SU-DHL-6 (cell line): ENCODE results near the gene NCBP3.

Source experiments
- H2AFZ ChIP-seq: fragments of 200-600 bp; sonication (generic); 2 replicates; pipeline ENCODE4 v1.6.1; 2014; ENCODE audit warnings: low read depth, mild to moderate bottlenecking, moderate library complexity, mixed read lengths, antibody characterized with exemption, low read length; ENCODE audit not compliant: severe bottlenecking
- H3F3A ChIP-seq: fragments of 200-600 bp; shearing (Covaris generic); 2 replicates; pipeline ENCODE4 v1.6.0; 2016; ENCODE audit warnings: antibody characterized with exemption, mild to moderate bottlenecking; ENCODE audit not compliant: insufficient read depth
- H3K27ac ChIP-seq: fragments of 200-600 bp; sonication (generic); 2 replicates; pipeline ENCODE4 v1.5.1; 2016; ENCODE audit warnings: low read depth, mild to moderate bottlenecking, low read length, moderate library complexity, mixed read lengths
- H3K27me3 ChIP-seq: fragments of 200-600 bp; sonication (generic), shearing (Covaris generic); 2 replicates; pipeline ENCODE4 v1.6.0; 2014; ENCODE audit warnings: mild to moderate bottlenecking, low read length
- H3K36me3 ChIP-seq: fragments of 200-600 bp; sonication (generic); 2 replicates; pipeline ENCODE4 v1.6.1; 2014; ENCODE audit warnings: mild to moderate bottlenecking, low read length, mixed read lengths
- H3K4me2 ChIP-seq: fragments of 300-600, 200-600 bp; shearing (Covaris generic), sonication (generic); 2 replicates; pipeline ENCODE4 v1.6.0; 2014; ENCODE audit warnings: low read length, low read depth, mild to moderate bottlenecking; ENCODE audit not compliant: poor library complexity, severe bottlenecking
- H3K4me3 ChIP-seq: fragments of 200-600 bp; sonication (generic); 2 replicates; pipeline ENCODE4 v1.5.1; 2014; ENCODE audit warnings: antibody characterized with exemption, low read length, mild to moderate bottlenecking, mixed read lengths; ENCODE audit not compliant: insufficient read depth, poor library complexity, severe bottlenecking
- H3K79me2 ChIP-seq: fragments of 200-600 bp; sonication (generic); 2 replicates; pipeline ENCODE4 v1.6.1; 2014; ENCODE audit warnings: mild to moderate bottlenecking, low read length, moderate library complexity; ENCODE audit not compliant: insufficient read depth
- H3K9ac ChIP-seq: fragments of 200-600 bp; sonication (generic); 2 replicates; pipeline ENCODE4 v1.7.0; 2014; ENCODE audit warnings: mild to moderate bottlenecking, low read length
- H3K9me2 ChIP-seq: fragments of 200-600 bp; sonication (generic); replicated peaks from 2 replicates; pipeline ENCODE4 v1.6.1; 2014; ENCODE audit warnings: low read length; ENCODE audit not compliant: insufficient read depth
- H3K9me3 ChIP-seq: fragments of 200-600 bp; sonication (generic); 2 replicates; pipeline ENCODE4 v1.6.1; 2014; ENCODE audit warnings: low read length, mixed read lengths; ENCODE audit not compliant: insufficient read depth
- H4K20me1 ChIP-seq: fragments of 200-600 bp; sonication (generic); 2 replicates; pipeline ENCODE4 v1.6.1; 2014; ENCODE audit warnings: low read depth, mild to moderate bottlenecking, antibody characterized with exemption, low read length, moderate library complexity, mixed read lengths
- EZH2phosphoT487 ChIP-seq: fragments of 200-600 bp; sonication (generic), shearing (Covaris generic); conservative IDR thresholded peaks from 2 replicates; pipeline ENCODE4 v1.6.1; 2018; ENCODE audit warnings: mild to moderate bottlenecking, antibody characterized with exemption, low read length, moderate library complexity, mixed read lengths
- TF ChIP-seq, protein P1 (sequence below): fragments of 200-600 bp; sonication (generic); IDR thresholded peaks from one replicate; pipeline ENCODE4 v1.5.1; 2017; ENCODE audit warnings: antibody characterized with exemption, mild to moderate bottlenecking, low read length, moderate library complexity; ENCODE audit not compliant: insufficient read depth, poor library complexity, severe bottlenecking

The NCBP3 gene

DNA sequence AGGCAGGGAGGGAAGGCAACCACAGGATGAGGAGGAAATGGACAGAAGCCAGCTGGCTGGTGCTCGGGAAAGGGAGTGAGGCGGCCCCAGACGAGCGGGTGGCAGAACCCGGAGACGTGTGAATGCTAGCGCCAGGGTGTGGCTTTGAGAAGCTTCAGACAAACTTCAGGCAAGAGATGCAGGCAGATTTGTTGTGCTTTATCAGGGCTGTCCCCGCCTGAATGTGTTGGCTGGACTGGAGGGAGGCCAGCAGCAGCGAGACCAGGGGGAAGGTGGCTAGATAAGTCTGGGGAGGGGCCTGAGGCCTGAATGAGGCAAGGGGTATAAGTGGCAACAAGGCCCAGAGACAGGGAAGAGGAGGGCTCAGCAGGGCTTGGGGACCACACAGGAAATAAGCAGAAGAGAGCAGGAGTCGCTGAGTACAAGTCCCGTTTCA is 24.8 kb upstream of the NCBP3 start:
- Histone ChIP-seq H3K79me2 (no peaks in the 10 kb centered on the region), H3K9me2 (no peaks in the 10 kb centered on the region), H4K20me1 (no peaks in the 10 kb centered on the region), H3K36me3 (no peaks in the 10 kb centered on the region), H3K4me2 (no peak overlapping the region), H3K9me3 (no peaks in the 10 kb centered on the region), H3K27me3 (no peaks in the 10 kb centered on the region), H3F3A (no peaks in the 10 kb centered on the region), H3K27ac (no peak overlapping the region), H3K9ac (no peak overlapping the region), H3K4me3 (no peak overlapping the region), H2AFZ (no peak overlapping the region)
- TF ChIP-seq EZH2phosphoT487 = no peak
- TF ChIP-seq, protein P1, sequence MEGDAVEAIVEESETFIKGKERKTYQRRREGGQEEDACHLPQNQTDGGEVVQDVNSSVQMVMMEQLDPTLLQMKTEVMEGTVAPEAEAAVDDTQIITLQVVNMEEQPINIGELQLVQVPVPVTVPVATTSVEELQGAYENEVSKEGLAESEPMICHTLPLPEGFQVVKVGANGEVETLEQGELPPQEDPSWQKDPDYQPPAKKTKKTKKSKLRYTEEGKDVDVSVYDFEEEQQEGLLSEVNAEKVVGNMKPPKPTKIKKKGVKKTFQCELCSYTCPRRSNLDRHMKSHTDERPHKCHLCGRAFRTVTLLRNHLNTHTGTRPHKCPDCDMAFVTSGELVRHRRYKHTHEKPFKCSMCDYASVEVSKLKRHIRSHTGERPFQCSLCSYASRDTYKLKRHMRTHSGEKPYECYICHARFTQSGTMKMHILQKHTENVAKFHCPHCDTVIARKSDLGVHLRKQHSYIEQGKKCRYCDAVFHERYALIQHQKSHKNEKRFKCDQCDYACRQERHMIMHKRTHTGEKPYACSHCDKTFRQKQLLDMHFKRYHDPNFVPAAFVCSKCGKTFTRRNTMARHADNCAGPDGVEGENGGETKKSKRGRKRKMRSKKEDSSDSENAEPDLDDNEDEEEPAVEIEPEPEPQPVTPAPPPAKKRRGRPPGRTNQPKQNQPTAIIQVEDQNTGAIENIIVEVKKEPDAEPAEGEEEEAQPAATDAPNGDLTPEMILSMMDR = no peak

DNA sequence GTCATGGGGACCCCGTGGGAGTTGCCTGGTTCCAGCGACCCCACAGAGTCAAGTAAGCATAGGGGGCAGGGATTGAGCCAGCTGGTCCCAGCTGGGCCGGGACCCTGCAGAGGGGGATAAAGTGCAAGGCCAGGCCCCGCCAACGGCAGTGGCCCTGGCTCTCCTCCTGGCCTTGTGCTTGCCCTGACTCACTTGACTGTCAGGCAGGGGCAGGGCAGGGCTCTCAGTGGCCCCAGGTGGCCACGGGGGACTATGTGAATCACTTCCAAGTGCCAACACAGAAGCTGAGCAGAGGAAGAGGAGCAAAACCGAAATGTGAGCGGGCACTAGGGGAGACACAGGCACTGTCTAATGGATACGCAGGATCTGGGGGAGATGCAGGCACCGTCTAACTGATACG is 21.6 kb upstream of the NCBP3 start:
- Histone ChIP-seq H3K79me2 (no peaks in the 10 kb centered on the region), H3K9ac (no peak overlapping the region), H3K4me3 (no peak overlapping the region), H3K36me3 (no peaks in the 10 kb centered on the region), H3K4me2 (no peak overlapping the region), H3K27me3 (no peaks in the 10 kb centered on the region), H3K27ac (no peak overlapping the region), H3K9me3 (no peaks in the 10 kb centered on the region), H3F3A (no peaks in the 10 kb centered on the region), H2AFZ (no peak overlapping the region), H3K9me2 (no peaks in the 10 kb centered on the region), H4K20me1 (no peaks in the 10 kb centered on the region)
- TF ChIP-seq, protein P1 = no peak
- no peak for TF ChIP-seq EZH2phosphoT487

DNA sequence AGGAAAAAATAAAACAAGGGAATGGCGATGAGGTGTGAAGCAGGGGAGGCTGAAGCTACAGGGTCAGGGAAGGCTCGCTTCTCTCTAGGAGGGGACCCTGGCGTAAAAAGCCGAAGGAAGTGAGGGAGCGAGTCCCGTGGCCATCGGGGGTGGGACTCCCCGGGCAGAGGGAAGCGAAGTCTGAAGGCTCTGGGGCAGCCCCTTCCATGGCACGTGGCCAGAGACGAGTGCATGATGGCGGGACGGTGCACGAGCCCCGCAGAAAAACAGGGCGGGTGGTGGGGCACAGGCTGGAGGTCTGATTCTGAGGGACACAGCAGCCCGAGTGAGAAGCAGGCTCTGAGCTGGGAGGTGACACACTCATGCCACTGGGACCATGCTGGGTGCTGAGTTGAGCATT is 21.1 kb upstream of the NCBP3 start:
- Histone ChIP-seq H3K36me3 (no peaks in the 10 kb centered on the region), H3K4me2 (no peak overlapping the region), H3F3A (no peaks in the 10 kb centered on the region)

More for the DNA sequence above, 21.1 kb upstream of the NCBP3 start:
- no peak overlapping the region for H3K27ac ChIP-seq
- H2AFZ ChIP-seq = no peak overlapping the region
- no peaks in the 10 kb centered on the region for H3K9me2 ChIP-seq
- no peaks in the 10 kb centered on the region for H3K9me3 ChIP-seq
- H4K20me1 ChIP-seq = no peaks in the 10 kb centered on the region
- no peak overlapping the region for H3K4me3 ChIP-seq
- no peaks in the 10 kb centered on the region for H3K79me2 ChIP-seq
- no peak overlapping the region for H3K9ac ChIP-seq
- H3K27me3 ChIP-seq = no peaks in the 10 kb centered on the region
- no peak for TF ChIP-seq EZH2phosphoT487
- TF ChIP-seq, protein P1 = no peak
